Urothelium cell line (cell line): Measurements from ENCODE around the gene CDH23.

ENCODE experiments used
- DNase-seq: peaks from one replicate; pipeline ENCODE4 v3.0.0; 2011; ENCODE audit warnings: low spot score, mixed read lengths
- FAIRE-seq: peaks from 2 replicates; lab custom pipeline; 2011; peaks lifted over from hg19 to GRCh38; lab: Jason Lieb, UNC

The CDH23 gene

DNA sequence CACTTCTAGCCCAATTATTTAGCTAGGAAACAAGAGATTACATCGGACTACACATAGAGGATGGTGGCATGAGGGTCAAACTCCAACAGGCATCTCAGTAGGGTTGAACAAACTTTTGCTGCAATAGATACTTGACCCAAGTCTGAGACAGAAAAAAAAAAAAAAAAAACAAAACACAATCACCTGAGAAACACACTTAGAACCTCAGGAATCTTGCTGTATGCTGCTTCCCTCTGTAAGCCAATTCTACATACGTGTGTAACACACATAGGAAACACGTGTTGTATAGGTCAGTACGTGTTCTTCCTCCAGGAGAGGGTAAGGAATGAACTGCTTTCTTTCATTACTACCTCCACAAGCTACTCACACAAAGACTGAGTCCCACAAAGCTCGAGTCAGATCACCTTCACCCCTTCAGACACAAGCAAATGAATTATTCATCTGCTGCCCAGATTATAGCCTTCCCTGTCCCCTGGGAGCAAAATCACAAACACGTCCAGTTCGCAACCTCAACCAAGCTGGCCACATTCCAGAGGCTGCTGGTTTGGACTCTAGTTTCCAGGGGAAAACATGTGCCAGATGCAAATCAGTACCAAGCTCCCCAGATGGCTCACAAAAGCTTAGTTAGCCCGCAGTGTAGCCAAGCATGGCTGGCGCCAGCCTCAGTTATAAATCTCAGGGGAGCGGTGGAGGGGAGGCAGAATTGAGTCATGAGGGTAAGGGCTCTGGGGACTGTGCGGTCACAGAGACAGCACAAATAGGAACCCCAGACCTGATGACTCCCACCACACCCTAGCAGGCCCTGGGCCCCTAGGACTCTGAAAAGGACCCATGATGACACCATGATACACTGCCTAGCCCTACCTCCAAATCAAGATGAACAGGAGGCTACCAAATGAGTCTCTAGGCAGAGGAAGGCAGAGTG is 439.2 kb downstream of the CDH23 start:
- FAIRE-seq (no peak), DNase-seq (peak; percentile 62)

DNA sequence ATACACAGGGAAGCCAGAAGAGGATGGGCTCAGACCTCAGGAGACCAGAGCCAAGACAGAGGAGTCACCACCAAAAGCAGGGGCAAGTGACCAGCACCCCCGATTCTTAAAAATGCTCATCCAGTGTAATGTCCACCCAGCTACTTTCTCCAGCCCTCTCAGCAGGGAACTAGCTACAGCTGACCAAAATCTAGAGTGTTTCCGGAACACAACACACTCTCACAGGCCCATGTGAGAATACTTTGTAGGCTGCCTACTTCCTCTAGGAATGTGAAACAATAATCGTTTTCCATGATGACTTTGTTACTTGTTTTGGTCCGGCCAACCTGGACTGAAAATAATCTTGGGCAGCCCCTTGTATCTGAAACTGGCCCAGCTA is 439.9 kb downstream of the CDH23 start:
- DNase-seq: no peak
- no peak for FAIRE-seq

DNA sequence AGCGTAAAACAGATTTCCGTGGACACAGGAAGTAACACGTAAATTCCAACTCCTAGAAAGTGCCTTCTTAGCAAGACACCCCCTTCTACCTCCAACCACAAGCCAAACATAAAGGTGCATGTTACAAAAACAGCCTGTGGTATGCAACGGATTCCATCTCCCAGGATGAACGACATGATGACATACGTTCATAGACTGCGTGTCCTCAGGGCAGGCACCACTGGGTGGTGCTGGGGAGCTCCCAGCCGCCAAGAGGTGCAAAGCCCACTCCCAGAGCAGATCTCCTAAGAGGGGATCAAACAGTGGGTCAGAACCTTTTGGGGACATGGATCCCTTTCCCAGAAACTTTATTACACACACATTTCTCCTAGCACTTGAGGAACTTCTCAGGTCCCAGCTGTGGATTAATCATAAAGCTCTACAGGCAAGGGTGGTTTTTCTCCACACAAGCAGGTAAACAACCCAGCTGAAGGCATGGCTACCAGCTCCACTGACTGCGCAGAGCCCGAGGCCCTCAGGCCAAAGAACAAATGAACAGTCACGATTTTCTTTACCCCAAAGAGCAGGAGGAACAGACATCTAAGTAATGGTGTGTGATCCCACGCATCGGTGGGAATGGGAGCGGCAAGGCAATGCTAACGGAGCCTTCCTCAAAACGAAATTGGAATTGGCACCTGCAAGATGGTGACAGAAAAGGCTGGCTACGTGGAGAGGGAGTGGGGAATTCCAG is 440.5 kb downstream of the CDH23 start:
- FAIRE-seq (no peak), DNase-seq (no peak)

DNA sequence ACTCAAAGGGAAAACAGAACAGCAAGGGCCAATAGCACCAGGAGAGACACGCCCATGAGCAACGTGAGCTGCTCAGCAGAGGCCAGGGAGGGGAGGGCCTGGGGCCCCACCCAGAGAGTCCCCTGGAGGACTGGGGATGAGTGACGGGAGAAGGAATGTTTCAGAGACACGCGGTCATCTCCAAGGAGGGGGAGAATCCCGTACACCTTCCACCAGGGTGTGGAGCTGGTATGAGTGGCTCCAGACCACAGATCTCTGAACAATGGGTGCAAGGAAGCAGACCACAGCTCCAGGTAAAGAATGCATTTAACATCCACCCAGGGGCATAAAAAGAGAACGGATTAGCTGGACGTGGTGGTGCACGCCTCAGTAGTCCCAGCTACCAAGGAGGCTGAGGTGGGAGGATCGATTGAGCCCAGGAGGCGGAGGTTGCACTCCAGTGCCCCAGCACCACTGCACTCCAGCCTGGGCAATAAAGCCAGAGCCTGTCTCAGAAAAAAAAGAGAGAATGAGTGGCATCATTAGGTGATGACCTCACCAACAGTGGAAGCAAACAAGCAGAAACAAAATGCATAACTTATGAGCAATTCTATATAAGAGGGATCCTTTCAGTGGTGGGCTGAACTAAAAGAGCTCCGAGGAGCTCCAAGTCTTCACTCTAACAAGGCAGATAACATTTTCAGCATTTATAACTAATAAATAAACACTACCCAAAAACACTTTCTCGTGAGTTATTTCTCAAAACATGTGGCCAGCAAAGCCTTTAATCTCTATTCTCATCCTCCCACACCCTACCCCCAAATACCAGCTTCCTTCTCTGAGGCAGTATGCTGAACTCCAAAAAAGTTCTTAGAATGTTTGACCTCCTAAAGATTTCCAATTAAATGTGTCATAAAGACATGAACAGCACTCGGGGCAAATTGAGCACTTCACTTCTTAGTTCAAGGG is 441.8 kb downstream of the CDH23 start:
- DNase-seq (peak; percentile 75), FAIRE-seq (no peak)

DNA sequence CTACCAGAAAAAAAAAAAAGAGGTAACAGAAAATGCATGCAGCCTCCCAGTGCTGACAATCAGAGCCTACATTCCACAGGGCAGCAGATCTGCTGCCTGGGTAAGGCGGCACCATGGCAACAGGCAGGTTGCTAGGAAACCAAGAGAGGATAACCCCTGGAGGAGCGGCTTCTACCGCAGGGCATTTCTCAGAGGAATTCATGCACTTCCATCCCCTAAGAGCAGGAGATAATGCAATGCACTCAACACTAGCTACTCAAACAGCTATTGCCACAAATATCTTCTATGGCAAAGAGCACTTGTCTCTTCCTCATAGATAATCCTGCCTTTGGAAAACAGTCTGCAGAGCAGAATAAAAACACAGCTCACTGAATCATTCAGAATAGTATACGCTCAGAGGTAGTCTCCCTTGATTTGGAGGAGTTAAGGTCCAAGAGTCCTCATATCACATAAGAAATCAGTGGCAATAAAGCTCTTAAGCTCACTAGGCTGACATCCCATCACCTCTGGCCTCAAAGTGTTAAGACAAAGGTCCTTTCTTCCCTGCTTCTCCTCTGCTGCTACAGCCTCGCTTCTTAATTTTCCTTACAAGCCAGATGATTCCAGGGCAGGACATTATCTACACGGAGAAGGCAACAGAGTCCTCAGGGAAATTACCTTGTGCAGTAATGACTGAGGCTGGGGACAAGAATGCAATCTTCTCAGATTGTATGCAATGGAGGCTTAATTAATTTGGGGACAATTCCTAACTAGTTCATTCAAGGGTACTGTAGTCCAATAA is 443.6 kb downstream of the CDH23 start:
- FAIRE-seq (no peak), DNase-seq (peak; percentile 95)

DNA sequence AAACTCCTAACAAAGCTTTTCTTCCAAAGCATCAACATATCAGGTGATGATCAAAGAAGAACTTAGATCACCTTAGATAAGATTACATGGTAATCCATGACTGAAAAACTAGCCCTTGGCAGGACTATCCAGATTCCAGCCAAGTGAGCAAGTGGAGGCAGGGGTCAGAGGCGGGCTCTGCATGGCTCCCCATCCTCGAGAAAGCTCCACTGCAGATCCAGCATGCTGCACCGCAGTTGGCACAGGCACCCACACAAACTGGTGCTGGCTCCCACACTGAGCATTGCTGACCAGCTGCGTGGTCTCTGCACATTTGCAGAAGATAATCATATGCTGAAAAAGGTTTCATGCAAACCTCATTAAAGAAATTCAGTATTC is 444.2 kb downstream of the CDH23 start:
- no peak for FAIRE-seq
- no peak for DNase-seq

DNA sequence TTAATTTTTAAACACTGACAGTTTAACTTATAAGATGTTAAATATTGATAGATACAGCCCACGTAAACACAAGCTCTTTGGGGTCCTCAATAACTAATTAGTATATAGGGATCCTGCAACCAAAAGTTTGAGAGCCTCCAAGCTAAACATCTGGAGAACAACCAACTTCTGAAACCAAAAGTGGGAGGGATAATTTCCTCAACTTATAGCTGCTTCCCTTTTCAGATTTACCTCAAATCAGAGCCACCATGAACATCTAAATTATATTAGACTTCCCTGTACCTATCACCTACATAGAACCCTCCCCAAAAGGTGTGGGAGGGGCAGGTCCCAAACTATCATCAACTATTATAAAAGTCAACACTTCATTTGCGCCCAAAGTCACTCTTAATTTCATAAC is 445.7 kb downstream of the CDH23 start:
- FAIRE-seq (no peak), DNase-seq (no peak)

DNA sequence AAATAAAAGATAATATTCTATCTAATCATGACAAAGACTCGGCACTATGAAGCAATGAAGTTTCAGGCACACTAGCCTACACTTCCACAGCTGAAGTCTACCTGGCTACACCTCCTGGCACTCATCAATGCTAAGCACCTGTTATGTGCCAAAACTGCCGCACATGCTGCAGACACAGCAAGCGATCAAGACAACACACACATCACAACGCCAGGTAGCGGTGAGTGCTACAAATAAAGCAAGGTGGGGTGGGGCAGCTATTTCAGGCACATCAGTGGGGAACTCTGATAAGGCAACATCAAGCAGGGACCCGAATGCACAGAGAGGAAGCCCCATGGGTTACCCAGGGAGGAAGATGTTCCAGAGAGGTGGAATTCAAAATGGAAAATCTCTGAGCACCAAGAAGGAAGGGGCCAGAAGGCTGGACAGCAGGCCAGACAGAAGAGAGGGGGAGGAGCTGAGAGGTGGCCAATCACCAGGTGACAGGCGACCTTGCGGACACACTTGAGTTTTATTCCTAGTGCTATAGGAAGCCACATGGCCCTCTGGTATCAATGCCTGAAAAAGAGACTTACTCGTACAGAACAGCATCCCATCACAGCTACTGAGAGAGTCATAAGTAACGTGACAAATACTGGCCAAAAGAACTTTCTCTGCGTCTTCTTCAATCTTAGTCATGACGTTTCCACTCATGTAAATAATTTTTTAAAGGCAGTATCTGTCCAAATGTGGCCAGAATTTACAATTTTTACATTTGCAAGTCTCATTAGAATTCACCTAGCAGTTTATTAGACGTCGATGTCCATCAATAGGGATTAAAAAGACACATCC is 446.4 kb downstream of the CDH23 start:
- FAIRE-seq: no peak

DNA sequence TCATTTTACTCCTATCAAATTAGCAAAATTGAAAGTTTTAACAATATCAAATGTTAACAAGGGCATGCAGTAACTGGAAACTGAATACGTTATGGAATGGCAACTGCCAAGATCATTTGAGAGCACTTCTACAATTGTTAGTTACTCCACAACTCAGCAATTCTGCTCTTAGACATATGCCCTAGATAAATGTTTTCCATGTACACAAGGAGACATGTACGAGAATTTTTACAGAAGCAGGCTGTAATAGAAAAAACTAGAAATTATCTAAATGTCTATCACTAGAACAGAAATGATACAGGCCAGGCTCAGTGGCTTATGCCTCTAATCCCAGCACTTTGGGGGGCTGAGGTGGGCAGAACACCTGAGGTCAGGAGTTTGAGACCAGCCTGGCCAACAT is 447.4 kb downstream of the CDH23 start:
- no peak for DNase-seq
- FAIRE-seq: no peak

More for the DNA sequence above, 446.4 kb downstream of the CDH23 start:
- no peak for DNase-seq

DNA sequence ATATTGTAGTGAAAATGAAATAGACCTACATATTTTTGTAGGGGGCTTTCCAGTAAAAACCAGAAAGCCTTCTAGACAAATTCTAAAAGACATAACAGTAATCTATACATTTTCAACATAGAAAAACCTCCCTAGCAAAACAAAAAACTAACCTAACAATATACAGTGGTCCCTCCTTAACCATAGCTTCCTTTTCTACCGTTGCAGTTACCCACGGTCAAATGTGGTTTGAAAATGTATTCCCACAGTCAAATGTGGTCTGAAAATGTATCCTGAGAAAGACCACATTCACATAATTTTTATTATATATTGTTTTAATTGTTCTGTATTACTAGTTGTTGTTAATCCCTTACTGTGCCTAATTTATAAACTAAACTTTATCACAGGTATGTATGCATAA is 448.0 kb downstream of the CDH23 start:
- FAIRE-seq (no peak), DNase-seq (no peak)

DNA sequence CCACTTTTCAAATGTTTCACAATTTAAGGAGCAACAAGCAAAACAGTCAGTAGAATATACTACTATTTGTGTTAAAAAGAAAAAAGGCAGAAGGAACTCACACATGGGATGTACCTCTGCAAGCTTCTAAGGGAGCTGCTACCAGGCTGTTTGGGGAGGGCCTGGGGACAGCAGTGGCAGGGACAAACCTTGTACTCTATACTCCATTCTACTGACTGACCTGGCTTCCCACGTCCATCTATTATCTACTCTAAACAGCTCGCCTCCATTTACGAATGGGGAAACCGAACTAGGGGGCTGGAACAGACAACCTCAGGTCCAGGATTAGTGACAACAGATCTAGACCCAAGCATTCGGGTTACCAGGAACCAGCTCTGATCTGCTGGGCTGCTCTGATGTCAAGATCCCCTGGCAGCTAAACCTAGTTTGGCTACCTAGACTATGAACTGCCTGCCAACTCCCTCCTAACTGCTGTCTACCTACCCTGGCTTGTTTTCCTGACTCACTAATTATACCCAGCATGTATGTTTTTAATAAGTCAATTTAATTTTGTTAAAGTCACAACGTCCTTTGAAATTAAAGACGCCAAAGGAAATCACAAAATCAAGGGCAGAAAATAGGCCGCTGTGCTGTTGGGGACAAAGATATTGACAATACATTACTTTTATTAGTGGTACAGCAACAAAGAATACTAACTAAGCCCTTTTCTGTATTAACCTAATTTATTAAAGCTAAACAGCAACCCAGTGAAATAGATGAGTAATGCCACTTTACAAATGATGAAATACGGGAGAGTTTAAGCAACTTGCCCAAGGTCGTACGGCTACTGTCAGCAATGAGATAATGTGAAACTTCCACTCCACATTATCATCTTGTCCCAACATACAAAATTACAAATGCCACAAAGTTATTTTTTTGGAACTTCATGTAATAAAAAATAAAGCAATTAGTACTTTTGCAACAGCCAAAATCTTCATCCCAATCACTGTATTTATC is 449.0 kb downstream of the CDH23 start:
- no peak for FAIRE-seq
- no peak for DNase-seq

DNA sequence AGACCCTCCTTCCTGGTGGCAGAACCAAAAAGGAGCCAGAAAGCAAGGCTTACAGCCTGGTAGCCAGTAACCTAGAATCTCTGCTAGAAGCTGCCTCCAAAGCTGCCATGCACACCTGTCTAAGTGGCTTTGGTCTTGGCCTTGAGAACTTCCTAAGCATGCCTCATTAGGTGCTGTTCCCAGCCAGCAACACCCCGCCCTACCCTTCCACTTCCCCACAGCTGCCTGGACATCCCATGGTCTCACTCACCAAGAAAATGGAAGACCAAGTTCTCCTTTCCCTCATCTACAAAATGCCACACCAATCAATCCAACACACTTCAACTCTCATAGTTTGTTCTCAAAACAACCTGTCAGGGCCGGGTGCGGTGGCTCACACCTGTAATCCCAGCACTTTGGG is 450.1 kb downstream of the CDH23 start:
- FAIRE-seq: no peak

DNA sequence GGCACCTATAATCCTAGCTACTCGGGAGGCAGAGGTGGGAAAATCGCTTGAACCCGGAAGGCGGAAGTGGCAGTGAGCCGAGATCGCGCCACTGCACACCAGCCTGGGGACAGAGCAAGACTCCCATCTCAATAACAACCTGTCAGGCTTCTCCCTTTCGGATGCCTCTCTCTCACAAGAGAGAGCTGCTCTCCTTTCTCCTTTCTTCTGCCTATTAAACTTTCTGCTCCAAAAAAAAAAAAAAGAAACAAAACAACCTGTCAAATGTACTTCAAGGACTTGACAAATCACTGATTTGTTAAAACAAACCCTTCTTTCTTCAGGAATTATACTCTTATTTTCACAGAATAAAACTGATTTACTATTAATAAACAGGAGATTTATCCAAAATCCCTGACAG is 450.7 kb downstream of the CDH23 start:
- FAIRE-seq: no peak
- DNase-seq: no peak

More for the DNA sequence above, 450.1 kb downstream of the CDH23 start:
- no peak for DNase-seq

DNA sequence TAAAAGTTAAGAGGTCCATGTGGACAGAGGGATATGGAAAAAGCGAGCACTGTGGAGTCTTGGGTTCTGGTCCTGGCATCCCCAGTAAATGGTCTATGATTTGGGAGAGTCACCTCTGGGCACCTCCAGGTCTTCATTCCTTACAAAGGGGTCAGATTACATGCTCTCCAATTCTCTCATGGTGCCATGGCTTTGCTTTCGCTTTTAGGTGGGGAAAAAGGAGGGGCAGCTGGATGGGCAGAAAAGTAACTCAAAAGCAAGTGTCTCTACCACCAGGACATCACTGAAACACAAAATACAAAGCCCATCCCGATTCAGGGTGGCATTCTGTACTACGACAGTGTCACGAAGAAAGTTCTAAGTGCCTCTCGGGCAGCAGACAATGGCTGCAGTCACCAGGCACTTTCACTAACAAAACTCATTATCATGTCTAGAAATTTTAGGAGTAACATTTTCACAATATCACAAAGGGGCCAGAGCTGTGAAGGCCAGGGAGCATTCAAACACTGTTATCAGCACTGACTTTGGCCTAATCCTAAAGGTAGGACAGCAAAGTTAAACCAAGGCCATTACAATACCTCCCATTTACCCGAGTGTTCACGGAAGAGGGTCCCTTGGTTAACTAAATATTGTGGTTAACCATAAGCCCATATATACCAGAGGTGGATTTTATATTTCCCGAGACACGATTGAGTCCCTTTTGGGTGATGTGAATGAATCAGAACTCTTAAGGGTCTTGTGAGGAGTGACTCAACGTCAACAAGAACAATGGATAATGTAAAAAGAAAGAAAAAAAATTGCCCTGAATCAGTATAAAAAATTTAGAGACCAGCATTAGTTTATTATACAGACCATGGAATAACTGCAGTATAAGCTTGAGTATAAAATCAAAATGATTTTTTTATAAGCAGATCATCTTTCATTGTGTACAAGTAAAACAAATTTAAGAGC is 451.9 kb downstream of the CDH23 start:
- FAIRE-seq: no peak

DNA sequence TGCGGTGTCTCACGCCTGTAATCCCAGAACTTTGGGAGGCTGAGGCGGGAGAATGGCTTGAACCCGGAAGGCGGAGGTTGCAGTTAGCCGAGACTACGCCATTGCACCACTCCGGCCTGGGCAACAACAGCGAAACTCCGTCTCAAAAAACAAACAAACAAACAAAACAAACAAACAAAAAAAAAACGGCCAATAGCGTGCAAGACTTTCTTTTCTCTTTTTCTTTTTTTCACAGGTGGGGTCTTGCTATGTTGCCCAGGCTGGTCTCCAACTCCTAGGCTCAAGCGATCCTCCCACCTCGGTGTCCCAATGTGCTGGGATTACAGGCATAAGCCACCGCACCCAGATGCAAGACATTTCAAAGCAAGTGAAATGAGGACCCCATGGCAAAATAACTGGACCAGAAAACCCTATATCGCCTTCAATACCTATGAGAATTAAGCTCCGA is 452.8 kb downstream of the CDH23 start:
- no peak for FAIRE-seq

More for the DNA sequence above, 451.9 kb downstream of the CDH23 start:
- DNase-seq: no peak

DNA sequence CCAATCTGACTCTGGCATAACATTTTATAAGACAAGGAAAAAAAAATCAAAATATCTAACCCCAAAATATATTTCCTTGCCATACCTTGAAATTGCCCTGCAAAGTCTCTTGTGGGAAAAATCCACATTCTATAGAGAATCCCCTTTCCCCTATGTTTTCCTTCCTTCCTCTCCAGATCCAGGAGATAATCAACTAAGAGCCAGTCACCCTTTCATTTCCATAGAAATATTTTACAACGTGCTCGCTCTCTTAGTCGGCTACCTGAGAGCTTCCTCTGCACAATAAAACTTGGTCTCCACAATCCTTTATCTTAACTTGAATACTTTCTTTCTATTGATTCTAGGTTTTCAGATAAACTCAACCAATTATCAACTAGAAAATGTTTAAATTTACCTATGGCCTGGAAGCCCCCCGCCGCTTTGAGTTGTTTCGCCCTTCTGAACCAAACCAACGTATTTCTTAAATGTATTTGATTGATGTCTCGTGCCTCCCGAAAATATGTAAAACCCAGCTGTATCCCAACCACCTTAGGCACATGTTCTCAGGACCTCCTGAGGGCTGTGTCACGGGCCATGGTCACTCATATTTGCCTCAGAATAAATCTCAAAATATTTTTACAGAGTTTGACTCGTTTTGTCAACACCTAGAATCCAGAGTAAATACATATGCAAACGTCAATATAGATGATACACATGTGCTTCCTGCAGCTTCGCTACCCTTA is 453.5 kb downstream of the CDH23 start:
- DNase-seq: no peak
- no peak for FAIRE-seq

More for the DNA sequence above, 452.8 kb downstream of the CDH23 start:
- DNase-seq: no peak
